CD14-positive monocyte (primary cell): ENCODE data around the gene SUFU. TPM values are rescaled to one million over a fixed set of nuclear protein-coding genes. Genes with fewer than 3 reads are reported as not detected.

ENCODE experiments used
- DNase-seq, 3 donors: peaks; one replicate each; pipeline ENCODE4 v3.0.0-alpha.2; 2011 to 2022
- H2AFZ ChIP-seq: 2 replicates; pipeline ENCODE4 v1.6.0; 2012; ENCODE audit warnings: mild to moderate bottlenecking, low read depth, low read length, inconsistent platforms; ENCODE audit not compliant: insufficient read depth, poor library complexity, severe bottlenecking
- H3K27ac ChIP-seq, 2 donors: 1 replicate in 1 of 2; 2 replicates in 1 of 2; pipeline ENCODE4 v1.5.1; 2012 to 2013; ENCODE audit warnings: low read length in 2 of 2, control low read depth in 1 of 2, inconsistent platforms in 1 of 2, low read depth in 1 of 2, mild to moderate bottlenecking in 1 of 2
- H3K27me3 ChIP-seq, 2 donors: one replicate each; pipeline versions ENCODE4 v1.6.0 to v1.6.1; 2011 to 2013; ENCODE audit warnings: low read length in 2 of 2; ENCODE audit not compliant: control insufficient read depth in 2 of 2, insufficient read depth in 2 of 2
- H3K36me3 ChIP-seq, 2 donors: replicated peaks in 1 of 2; 1 replicate in 1 of 2; 2 replicates in 1 of 2; pipeline versions ENCODE4 v1.5.1 to v1.6.1; 2012 to 2013; ENCODE audit warnings: low read length in 2 of 2, control low read depth in 1 of 2, inconsistent platforms in 1 of 2, mild to moderate bottlenecking in 1 of 2; ENCODE audit not compliant: insufficient read depth in 2 of 2, control insufficient read depth in 1 of 2
- H3K4me1 ChIP-seq, 2 donors: 1 replicate in 1 of 2; 2 replicates in 1 of 2; pipeline versions ENCODE4 v1.5.1 to v1.6.1; 2012 to 2013; ENCODE audit warnings: low read length in 2 of 2, control low read depth in 1 of 2, inconsistent platforms in 1 of 2, mild to moderate bottlenecking in 1 of 2, moderate library complexity in 1 of 2; ENCODE audit not compliant: insufficient read depth in 2 of 2, control insufficient read depth in 1 of 2
- H3K4me2 ChIP-seq: replicated peaks from 2 replicates; pipeline ENCODE3; 2012; ENCODE audit warnings: low read length, moderate library complexity, mild to moderate bottlenecking; ENCODE audit not compliant: poor library complexity, severe bottlenecking; ENCODE audit errors: extremely low read depth
- H3K4me3 ChIP-seq, 3 experiments: fragments of 200-600 bp in 1 of 3; sonication (generic) in 1 of 3; replicated peaks in 1 of 3; 1 replicate in 2 of 3; 2 replicates in 1 of 3; pipeline ENCODE4 v1.5.1; 2011 to 2013; ENCODE audit warnings: low read length in 3 of 3, mild to moderate bottlenecking in 3 of 3, control low read depth in 2 of 3, low read depth in 2 of 3, inconsistent platforms in 1 of 3, moderate library complexity in 1 of 3
- H3K79me2 ChIP-seq: 2 replicates; pipeline ENCODE4 v1.6.0; 2012; ENCODE audit warnings: mild to moderate bottlenecking, control low read depth, inconsistent platforms, low read length, moderate library complexity; ENCODE audit not compliant: insufficient read depth
- H3K9ac ChIP-seq: 2 replicates; pipeline ENCODE4 v1.6.0; 2017; ENCODE audit warnings: low read length, mild to moderate bottlenecking; ENCODE audit not compliant: insufficient read depth, poor library complexity, severe bottlenecking
- H3K9me3 ChIP-seq, 2 donors: replicated peaks in 1 of 2; 1 replicate in 1 of 2; 2 replicates in 1 of 2; pipeline versions ENCODE4 v1.5.1 to v1.6.1; 2012 to 2013; ENCODE audit warnings: low read length in 2 of 2, control low read depth in 1 of 2; ENCODE audit not compliant: control insufficient read depth in 1 of 2, insufficient read depth in 1 of 2
- H4K20me1 ChIP-seq: 2 replicates; pipeline ENCODE4 v1.6.0; 2012; ENCODE audit warnings: mild to moderate bottlenecking, low read length, control low read depth, moderate library complexity; ENCODE audit not compliant: insufficient read depth
- H3K27ac Mint-ChIP-seq, 7 donors: one replicate each; pipeline ENCODE4 v1.8.0; 2020; ENCODE audit warnings: mild to moderate bottlenecking in 7 of 7, mixed read lengths in 7 of 7, moderate library complexity in 6 of 7, inconsistent platforms in 2 of 7
- H3K27me3 Mint-ChIP-seq, 3 donors: one replicate each; pipeline ENCODE4 v1.8.0; 2021 to 2022; ENCODE audit warnings: low read depth in 3 of 3, mild to moderate bottlenecking in 3 of 3, mixed read lengths in 3 of 3, moderate library complexity in 3 of 3, inconsistent platforms in 1 of 3
- H3K36me3 Mint-ChIP-seq, 2 donors: one replicate each; pipeline ENCODE4 v1.8.0; 2020; ENCODE audit warnings: mixed read lengths in 2 of 2, inconsistent platforms in 1 of 2, mild to moderate bottlenecking in 1 of 2
- H3K4me1 Mint-ChIP-seq: one replicate; pipeline ENCODE4 v1.8.0; 2020; ENCODE audit warnings: mild to moderate bottlenecking, mixed read lengths
- H3K4me3 Mint-ChIP-seq, 2 donors: one replicate each; pipeline ENCODE4 v1.8.0; 2020; ENCODE audit warnings: mild to moderate bottlenecking in 2 of 2, mixed read lengths in 2 of 2, moderate library complexity in 1 of 2
- H3K9me3 Mint-ChIP-seq, 7 donors: one replicate each; pipeline ENCODE4 v1.8.0; 2020 to 2022; ENCODE audit warnings: mixed read lengths in 7 of 7, mild to moderate bottlenecking in 6 of 7, moderate library complexity in 6 of 7, inconsistent platforms in 2 of 7
- WGBS: methylation state at CpG from one replicate; pipeline ENCODE4 v1.1.5; 2013; ENCODE audit warnings: missing lambda C conversion rate; ENCODE audit not compliant: insufficient coverage; 5-methylcytosine and 5-hydroxymethylcytosine counted together
- intact Hi-C, 2 donors: fragments of 100-400 bp; cut with micrococcal nuclease; formaldehyde crosslinking; loops; one replicate each; pipeline versions ENCODE4 v1.15.0 to v1.15.1; 2023
- polyA plus RNA-seq, 3 donors: library from polyadenylated mRNA; depleted of rRNA in 1 of 3; unstranded in 2 of 3; stranded (reverse) in 1 of 3; fragments of 300-500 nt in 2 of 3; fragments of >200 nt in 1 of 3; fragmentation: Illumina TruSeq in 2 of 3; gene quantifications; 1 replicate in 2 of 3; 2 replicates in 1 of 3; pipeline ENCODE4 v1.2.3, GENCODE V29; 2012 to 2021
- TF ChIP-seq, protein P1 (sequence below): fragments of 200-600 bp; IDR thresholded peaks from one replicate; pipeline ENCODE4 v1.8.0; 2022; ENCODE audit warnings: antibody characterized with exemption, mild to moderate bottlenecking

Gene SUFU
- polyA plus RNA-seq, 3 donors = 3.2 to 10.0 (median 5.7) TPM

DNA sequence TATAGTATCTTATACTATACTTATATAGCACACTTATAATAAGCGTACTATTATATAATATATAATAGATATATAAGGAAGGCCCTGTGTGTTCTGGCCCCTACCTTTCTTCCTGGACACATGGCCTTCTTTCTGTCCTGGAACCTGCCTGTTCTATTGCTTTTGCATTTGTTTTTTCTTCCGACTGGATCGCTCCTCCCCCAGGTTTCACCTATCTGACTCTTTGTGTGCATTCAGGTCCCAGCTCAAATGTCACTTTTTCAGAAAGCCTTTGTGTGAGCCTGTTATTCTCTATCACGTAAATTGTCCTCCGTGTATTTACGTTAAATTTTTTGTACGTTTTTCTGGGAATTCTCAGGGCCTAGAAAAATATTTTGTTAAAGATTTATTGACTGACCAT is 137.6 kb downstream of the SUFU start:
- Histone ChIP-seq H3K27ac (peak overlapping the region; percentile 85 to 99), H4K20me1 (peaks cover 12% of the 10 kb centered on the region), H3K36me3 (no peaks in the 10 kb centered on the region), H3K4me1 (peaks cover 10 to 14% of the 10 kb centered on the region in 2 donors), H3K79me2 (peaks cover 41% of the 10 kb centered on the region), H3K9ac (peak overlapping the region; percentile 96), H3K9me3 (no peaks in the 10 kb centered on the region), H2AFZ (peak overlapping the region; percentile 91), H3K4me2 (peak overlapping the region; percentile 89), H3K27me3 (no peaks in the 10 kb centered on the region), H3K4me3 (peak overlapping the region; percentile 71 to 99 (median 76))
- TF ChIP-seq, protein P1, sequence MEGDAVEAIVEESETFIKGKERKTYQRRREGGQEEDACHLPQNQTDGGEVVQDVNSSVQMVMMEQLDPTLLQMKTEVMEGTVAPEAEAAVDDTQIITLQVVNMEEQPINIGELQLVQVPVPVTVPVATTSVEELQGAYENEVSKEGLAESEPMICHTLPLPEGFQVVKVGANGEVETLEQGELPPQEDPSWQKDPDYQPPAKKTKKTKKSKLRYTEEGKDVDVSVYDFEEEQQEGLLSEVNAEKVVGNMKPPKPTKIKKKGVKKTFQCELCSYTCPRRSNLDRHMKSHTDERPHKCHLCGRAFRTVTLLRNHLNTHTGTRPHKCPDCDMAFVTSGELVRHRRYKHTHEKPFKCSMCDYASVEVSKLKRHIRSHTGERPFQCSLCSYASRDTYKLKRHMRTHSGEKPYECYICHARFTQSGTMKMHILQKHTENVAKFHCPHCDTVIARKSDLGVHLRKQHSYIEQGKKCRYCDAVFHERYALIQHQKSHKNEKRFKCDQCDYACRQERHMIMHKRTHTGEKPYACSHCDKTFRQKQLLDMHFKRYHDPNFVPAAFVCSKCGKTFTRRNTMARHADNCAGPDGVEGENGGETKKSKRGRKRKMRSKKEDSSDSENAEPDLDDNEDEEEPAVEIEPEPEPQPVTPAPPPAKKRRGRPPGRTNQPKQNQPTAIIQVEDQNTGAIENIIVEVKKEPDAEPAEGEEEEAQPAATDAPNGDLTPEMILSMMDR = no peak
- Mint-ChIP-seq H3K27ac (peak overlapping the region; percentile 91 to 98 (median 95)), H3K4me3 (peak overlapping the region; percentile 80 to 94), H3K4me1 (peaks cover 13% of the 10 kb centered on the region), H3K27me3 (peaks cover 2 to 6% (median 5%) of the 10 kb centered on the region in 3 donors), H3K9me3 (peaks cover 0 to 5% (median 2%) of the 10 kb centered on the region in 7 donors), H3K36me3 (peaks cover 2% of the 10 kb centered on the region in 2 donors)
- WGBS = 81% methylated on average over 3 of the region's 7 CpGs
- no peak for DNase-seq
- intact Hi-C loops = no loop called here

DNA sequence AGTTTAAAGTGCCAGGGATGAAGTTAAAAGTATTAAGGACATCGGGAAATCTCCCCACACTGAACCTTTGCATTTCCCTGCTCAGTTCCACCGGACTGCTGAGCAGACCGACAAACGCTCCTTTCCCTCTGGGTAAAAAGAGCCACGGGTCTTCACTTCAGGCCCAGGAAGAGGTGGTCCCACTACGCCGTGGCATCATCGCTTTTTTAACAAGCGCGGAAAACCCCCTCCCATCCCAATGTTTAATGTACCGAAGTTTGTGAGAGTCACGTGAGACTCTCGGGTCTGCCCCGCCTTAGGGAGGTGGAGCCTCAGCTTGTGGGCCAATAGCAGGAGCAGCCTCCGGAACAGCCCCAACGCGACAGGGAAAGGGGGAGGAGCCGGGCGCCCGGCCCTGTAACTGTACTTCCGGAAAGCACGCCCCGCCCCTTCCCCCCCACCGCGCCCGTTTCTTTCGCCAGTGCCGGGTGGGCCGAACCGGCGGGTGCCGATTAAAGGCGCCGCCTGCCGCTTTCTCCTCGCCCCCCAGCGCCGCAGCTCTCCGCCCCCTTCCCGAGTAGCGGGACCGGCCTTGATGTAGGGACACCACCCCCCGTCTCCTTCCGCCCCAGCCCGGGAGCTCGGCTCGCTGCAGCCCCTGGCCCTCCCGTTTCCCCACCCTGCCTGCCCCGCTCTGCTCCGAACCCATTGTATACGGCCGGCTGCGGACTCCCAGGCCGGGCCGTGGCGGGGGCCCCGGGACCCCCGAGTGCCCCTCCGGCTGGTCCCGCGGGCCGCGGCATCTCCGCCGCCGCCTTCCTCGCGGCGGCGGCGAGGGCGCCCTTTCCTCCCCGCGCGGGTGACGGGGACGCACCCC is 138.3 kb downstream of the SUFU start:
- Histone ChIP-seq H3K27ac (peak overlapping the region; percentile 85 to 99), H3K4me3 (peak overlapping the region; percentile 71 to 99 (median 76)), H3K27me3 (no peaks in the 10 kb centered on the region), H3K36me3 (no peaks in the 10 kb centered on the region), H3K4me2 (peak overlapping the region; percentile 89), H3K4me1 (peaks cover 12 to 15% of the 10 kb centered on the region in 2 donors), H3K9ac (peak overlapping the region; percentile 96), H4K20me1 (peaks cover 19% of the 10 kb centered on the region), H2AFZ (peak overlapping the region; percentile 91), H3K9me3 (no peaks in the 10 kb centered on the region), H3K79me2 (peaks cover 48% of the 10 kb centered on the region)
- H3K4me1 Mint-ChIP-seq = peaks cover 14% of the 10 kb centered on the region
- TF ChIP-seq, protein P1 = no peak
- peaks cover 2 to 9% of the 10 kb centered on the region in 2 donors for H3K36me3 Mint-ChIP-seq
- intact Hi-C loops = loop anchor here in 1 of 2 donors (1.0 kb wide), 1 partner anchor 139 kb away; the partner anchor contains the start of gene SUFU
- under 1% methylated on average over 62 of the region's 77 CpGs for WGBS
- H3K9me3 Mint-ChIP-seq = peaks cover 0 to 5% (median 2%) of the 10 kb centered on the region in 7 donors
- H3K27ac Mint-ChIP-seq = peak overlapping the region; percentile 91 to 98 (median 95)
- peak; percentile 96 to 98 (median 97) for DNase-seq
- H3K27me3 Mint-ChIP-seq = peaks cover 2 to 6% (median 5%) of the 10 kb centered on the region in 3 donors
- peak overlapping the region; percentile 80 to 94 for H3K4me3 Mint-ChIP-seq
